Activated CD8-positive, alpha-beta memory T cell treated with anti-CD3 and anti-CD28 coated beads, Interleukin-2, amount 10 ng/mL, durations not matched to agents 7 days and 5 days (primary cell): ENCODE measurements around the gene TXNDC11. TPM values are rescaled to one million over a fixed set of nuclear protein-coding genes. Genes with fewer than 3 reads are reported as not detected.

ENCODE experiments used
- ATAC-seq: fragments of 150-1000 bp; cut with Tn5 transposase; one replicate; pipeline ENCODE4 v1.10.0; 2021; ENCODE audit warnings: moderate library complexity
- CTCF ChIA-PET: fragments of 350-600 bp; sonication (Branson Sonifier 250); formaldehyde crosslinking; loops from one replicate; lab custom pipeline; 2021; ENCODE audit warnings: antibody characterized with exemption; lab: Charles Lee
- DNase-seq: peaks from one replicate; pipeline ENCODE4 v3.0.0-alpha.2; 2020
- H3K27ac Mint-ChIP-seq: one replicate; pipeline ENCODE4 v1.8.0; 2021; ENCODE audit warnings: mild to moderate bottlenecking, mixed read lengths
- H3K27me3 Mint-ChIP-seq: one replicate; pipeline ENCODE4 v1.8.0; 2021; ENCODE audit warnings: mixed read lengths
- H3K36me3 Mint-ChIP-seq: one replicate; pipeline ENCODE4 v1.8.0; 2021; ENCODE audit warnings: mild to moderate bottlenecking, mixed read lengths
- H3K4me1 Mint-ChIP-seq: one replicate; pipeline ENCODE4 v1.8.0; 2021; ENCODE audit warnings: mixed read lengths
- H3K4me3 Mint-ChIP-seq: one replicate; pipeline ENCODE4 v1.8.0; 2021; ENCODE audit warnings: mild to moderate bottlenecking, moderate library complexity, mixed read lengths
- H3K9me3 Mint-ChIP-seq: one replicate; pipeline ENCODE4 v1.8.0; 2022; ENCODE audit warnings: low read depth, mixed read lengths
- total RNA-seq, 2 experiments: library from RNA; stranded (reverse); gene quantifications; one replicate each; pipeline ENCODE4 v1.2.3, GENCODE V29; 2021

Gene TXNDC11
- total RNA-seq, 2 experiments from 2014 or later = 41.3 to 47.2 TPM

GRCh38 chr16:11662582-11662981 lies 80.1 kb downstream of the TXNDC11 start:
- H3K4me1 Mint-ChIP-seq = peaks cover 24% of the 10 kb centered on the region
- DNase-seq (no peak), ATAC-seq (no peak)
- no peaks in the 10 kb centered on the region for H3K9me3 Mint-ChIP-seq
- no peak overlapping the region for H3K27ac Mint-ChIP-seq
- no peak overlapping the region for H3K4me3 Mint-ChIP-seq
- H3K36me3 Mint-ChIP-seq = no peaks in the 10 kb centered on the region
- H3K27me3 Mint-ChIP-seq = peaks cover 10% of the 10 kb centered on the region
- CTCF ChIA-PET = no interaction called here

- Mint-ChIP-seq H3K27ac (no peak overlapping the region), H3K4me1 (peaks cover 15% of the 10 kb centered on the region), H3K9me3 (no peaks in the 10 kb centered on the region), H3K4me3 (no peak overlapping the region), H3K36me3 (no peaks in the 10 kb centered on the region), H3K27me3 (peaks cover 13% of the 10 kb centered on the region)
- DNase-seq (no peak), ATAC-seq (no peak)
- CTCF ChIA-PET = interaction anchor here (0.7 to 1.7 kb wide), 2 partner anchors 18 to 128 kb away, joined by 4 to 7 read pairs; no protein-coding TSS in a partner anchor
These were observed 82.1 kb downstream of the TXNDC11 start for GRCh38 chr16:11660565-11660964.

GRCh38 chr16:11658896-11659708 lies 83.6 kb downstream of the TXNDC11 start:
- Mint-ChIP-seq H3K27me3 (peaks cover 16% of the 10 kb centered on the region), H3K4me3 (no peak overlapping the region), H3K27ac (no peak overlapping the region), H3K4me1 (peaks cover 12% of the 10 kb centered on the region), H3K36me3 (no peaks in the 10 kb centered on the region), H3K9me3 (no peaks in the 10 kb centered on the region)
- DNase-seq (no peak), ATAC-seq (no peak)
- CTCF ChIA-PET = interaction anchor here (0.7 to 1.7 kb wide), 4 partner anchors 18 to 127 kb away, joined by 3 to 7 read pairs (median 4); no protein-coding TSS in a partner anchor

GRCh38 chr16:11657556-11657955 lies 85.1 kb downstream of the TXNDC11 start:
- ATAC-seq (no peak), DNase-seq (no peak)
- CTCF ChIA-PET = interaction anchor here (1.5 kb wide), 1 partner anchor 16 kb away, joined by 3 read pairs; no protein-coding TSS in a partner anchor
- H3K9me3 Mint-ChIP-seq = no peaks in the 10 kb centered on the region
- H3K27ac Mint-ChIP-seq = no peak overlapping the region
- no peak overlapping the region for H3K4me3 Mint-ChIP-seq
- peaks cover 21% of the 10 kb centered on the region for H3K27me3 Mint-ChIP-seq
- no peaks in the 10 kb centered on the region for H3K36me3 Mint-ChIP-seq
- peaks cover 13% of the 10 kb centered on the region for H3K4me1 Mint-ChIP-seq

GRCh38 chr16:11655655-11656054 lies 87.0 kb downstream of the TXNDC11 start:
- H3K4me1 Mint-ChIP-seq = peaks cover 13% of the 10 kb centered on the region
- no peak for ATAC-seq
- no peaks in the 10 kb centered on the region for H3K9me3 Mint-ChIP-seq
- DNase-seq = no peak
- CTCF ChIA-PET = interaction anchor here (0.9 to 3.3 kb wide), 4 partner anchors 11 to 124 kb away, joined by 3 to 13 read pairs (median 5); no protein-coding TSS in a partner anchor
- H3K36me3 Mint-ChIP-seq = no peaks in the 10 kb centered on the region
- peaks cover 36% of the 10 kb centered on the region for H3K27me3 Mint-ChIP-seq
- H3K27ac Mint-ChIP-seq = no peak overlapping the region
- no peak overlapping the region for H3K4me3 Mint-ChIP-seq

- H3K27ac Mint-ChIP-seq = no peak overlapping the region
- ATAC-seq = no peak
- DNase-seq = no peak
- H3K36me3 Mint-ChIP-seq = no peaks in the 10 kb centered on the region
- H3K9me3 Mint-ChIP-seq = no peaks in the 10 kb centered on the region
- no peak overlapping the region for H3K4me3 Mint-ChIP-seq
- CTCF ChIA-PET = interaction anchor here (0.7 kb wide), 1 partner anchor 42 kb away, joined by 3 read pairs; no protein-coding TSS in a partner anchor
- H3K4me1 Mint-ChIP-seq = peaks cover 13% of the 10 kb centered on the region
- peaks cover 31% of the 10 kb centered on the region for H3K27me3 Mint-ChIP-seq
These were observed 90.9 kb downstream of the TXNDC11 start for GRCh38 chr16:11651796-11652195.

GRCh38 chr16:11650641-11651591 lies 91.7 kb downstream of the TXNDC11 start:
- CTCF ChIA-PET = interaction anchor here (0.9 to 2.0 kb wide), 3 partner anchors 10 to 116 kb away, joined by 3 to 9 read pairs (median 3); no protein-coding TSS in a partner anchor
- Mint-ChIP-seq H3K9me3 (no peaks in the 10 kb centered on the region), H3K36me3 (no peaks in the 10 kb centered on the region), H3K27me3 (peaks cover 28% of the 10 kb centered on the region), H3K4me1 (peaks cover 13% of the 10 kb centered on the region), H3K4me3 (no peak overlapping the region), H3K27ac (no peak overlapping the region)
- no peak for ATAC-seq
- no peak for DNase-seq

- no peaks in the 10 kb centered on the region for H3K9me3 Mint-ChIP-seq
- no peak overlapping the region for H3K4me3 Mint-ChIP-seq
- DNase-seq = no peak
- peaks cover 25% of the 10 kb centered on the region for H3K27me3 Mint-ChIP-seq
- no peak overlapping the region for H3K27ac Mint-ChIP-seq
- CTCF ChIA-PET = interaction anchor here (1.3 to 2.0 kb wide), 2 partner anchors 9 to 117 kb away, joined by 5 to 9 read pairs; no protein-coding TSS in a partner anchor
- no peak for ATAC-seq
- H3K36me3 Mint-ChIP-seq = no peaks in the 10 kb centered on the region
- peaks cover 5% of the 10 kb centered on the region for H3K4me1 Mint-ChIP-seq
These were observed 93.4 kb downstream of the TXNDC11 start for GRCh38 chr16:11649276-11649675.

GRCh38 chr16:11642765-11643116 lies 99.9 kb downstream of the TXNDC11 start:
- no peak for ATAC-seq
- no peak for DNase-seq
- no peaks in the 10 kb centered on the region for H3K9me3 Mint-ChIP-seq
- no peaks in the 10 kb centered on the region for H3K36me3 Mint-ChIP-seq
- H3K4me1 Mint-ChIP-seq = peaks cover 2% of the 10 kb centered on the region
- no peak overlapping the region for H3K4me3 Mint-ChIP-seq
- peaks cover 4% of the 10 kb centered on the region for H3K27me3 Mint-ChIP-seq
- no peak overlapping the region for H3K27ac Mint-ChIP-seq
- CTCF ChIA-PET = interaction anchor here (0.5 to 9.1 kb wide), 15 partner anchors 8 to 669 kb away, joined by 3 to 147 read pairs (median 4); partner anchors contain the start of gene LITAF

GRCh38 chr16:11640987-11641817 lies 101.5 kb downstream of the TXNDC11 start:
- no peak overlapping the region for H3K4me3 Mint-ChIP-seq

GRCh38 chr16:11639925-11640899 lies 102.4 kb downstream of the TXNDC11 start:
- DNase-seq (no peak), ATAC-seq (no peak)
- no peaks in the 10 kb centered on the region for H3K36me3 Mint-ChIP-seq
- CTCF ChIA-PET = interaction anchor here (0.7 to 9.1 kb wide), 20 partner anchors 10 to 669 kb away, joined by 3 to 147 read pairs (median 5); partner anchors contain the start of gene LITAF
- H3K27ac Mint-ChIP-seq = no peak overlapping the region
- H3K27me3 Mint-ChIP-seq = peaks cover 4% of the 10 kb centered on the region
- peaks cover 2% of the 10 kb centered on the region for H3K4me1 Mint-ChIP-seq
- H3K9me3 Mint-ChIP-seq = no peaks in the 10 kb centered on the region
- no peak overlapping the region for H3K4me3 Mint-ChIP-seq

More at GRCh38 chr16:11640987-11641817, 101.5 kb downstream of the TXNDC11 start:
- CTCF ChIA-PET = interaction anchor here (0.7 to 9.1 kb wide), 19 partner anchors 9 to 670 kb away, joined by 3 to 147 read pairs (median 5); partner anchors contain the start of gene LITAF
- ATAC-seq = peak; percentile 70
- H3K9me3 Mint-ChIP-seq = no peaks in the 10 kb centered on the region
- peaks cover 2% of the 10 kb centered on the region for H3K4me1 Mint-ChIP-seq
- H3K36me3 Mint-ChIP-seq = no peaks in the 10 kb centered on the region
- H3K27me3 Mint-ChIP-seq = peaks cover 4% of the 10 kb centered on the region
- H3K27ac Mint-ChIP-seq = no peak overlapping the region
- no peak for DNase-seq
